ENCODE data around the gene TRIM46. TPM values are rescaled to one million over a fixed set of nuclear protein-coding genes. Genes with fewer than 3 reads are reported as not detected.

TRIM46 gene
- total RNA-seq, 1 donor from 2014 or later: 10.7 TPM

DNA sequence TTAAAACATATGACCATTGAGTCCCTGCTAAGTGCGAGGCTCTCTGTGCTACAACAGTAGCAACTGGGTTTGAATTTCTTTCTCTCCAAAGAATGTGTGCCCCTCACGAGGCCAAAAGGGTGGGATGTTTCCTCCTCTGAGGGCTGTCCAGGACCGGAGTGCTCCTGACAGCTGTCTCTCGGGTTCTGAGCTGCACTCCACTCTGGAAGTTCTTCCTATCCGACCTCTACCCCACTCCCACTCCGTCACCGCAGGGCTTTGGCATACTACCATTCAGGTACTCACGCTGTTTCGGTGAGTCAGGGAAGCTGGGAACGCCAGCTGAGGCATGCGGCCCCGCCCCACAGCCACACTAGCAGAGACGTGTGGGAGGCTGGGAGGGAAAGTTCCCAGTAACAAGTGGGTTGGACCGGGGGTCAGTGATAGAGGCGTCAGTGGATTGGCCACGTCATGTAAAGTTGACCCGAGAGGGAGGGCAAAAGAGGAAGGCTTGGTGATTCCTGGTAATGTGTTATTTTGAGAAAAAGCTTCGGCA lies 38.7 kb upstream of the TRIM46 start:
- Mint-ChIP-seq H3K9me3 (ENCODE audit: low read depth) (no peaks in the 10 kb centered on the region), H3K4me1 (ENCODE audit: low read depth) (peaks cover 63% of the 10 kb centered on the region), H3K4me3 (ENCODE audit: unreplicated experiment) (peak overlapping the region; percentile 100), H3K27me3 (ENCODE audit: low read depth) (no peaks in the 10 kb centered on the region), H3K36me3 (ENCODE audit: low read depth) (peaks cover 17% of the 10 kb centered on the region), H3K27ac (ENCODE audit: unreplicated experiment) (peak overlapping the region; percentile 98)
- TF ChIP-seq, protein P1, sequence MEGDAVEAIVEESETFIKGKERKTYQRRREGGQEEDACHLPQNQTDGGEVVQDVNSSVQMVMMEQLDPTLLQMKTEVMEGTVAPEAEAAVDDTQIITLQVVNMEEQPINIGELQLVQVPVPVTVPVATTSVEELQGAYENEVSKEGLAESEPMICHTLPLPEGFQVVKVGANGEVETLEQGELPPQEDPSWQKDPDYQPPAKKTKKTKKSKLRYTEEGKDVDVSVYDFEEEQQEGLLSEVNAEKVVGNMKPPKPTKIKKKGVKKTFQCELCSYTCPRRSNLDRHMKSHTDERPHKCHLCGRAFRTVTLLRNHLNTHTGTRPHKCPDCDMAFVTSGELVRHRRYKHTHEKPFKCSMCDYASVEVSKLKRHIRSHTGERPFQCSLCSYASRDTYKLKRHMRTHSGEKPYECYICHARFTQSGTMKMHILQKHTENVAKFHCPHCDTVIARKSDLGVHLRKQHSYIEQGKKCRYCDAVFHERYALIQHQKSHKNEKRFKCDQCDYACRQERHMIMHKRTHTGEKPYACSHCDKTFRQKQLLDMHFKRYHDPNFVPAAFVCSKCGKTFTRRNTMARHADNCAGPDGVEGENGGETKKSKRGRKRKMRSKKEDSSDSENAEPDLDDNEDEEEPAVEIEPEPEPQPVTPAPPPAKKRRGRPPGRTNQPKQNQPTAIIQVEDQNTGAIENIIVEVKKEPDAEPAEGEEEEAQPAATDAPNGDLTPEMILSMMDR (IDR thresholded peaks at IDR 0.05): no peak
- DNase-seq (ENCODE audit: low spot score): no peak

GRCh38 chr1:155135415-155136028 lies 38.1 kb upstream of the TRIM46 start, which contains the start of gene SLC50A1:
Gene SLC50A1 (plus strand): TSS chr1:155135852. CDS start chr1:155135912, 60 bp downstream.
- H3K9me3 Mint-ChIP-seq (ENCODE audit: low read depth): no peaks in the 10 kb centered on the region
- peaks cover 61% of the 10 kb centered on the region for H3K4me1 Mint-ChIP-seq (ENCODE audit: low read depth)
- no peaks in the 10 kb centered on the region for H3K27me3 Mint-ChIP-seq (ENCODE audit: low read depth)
- peak; percentile 99 for DNase-seq (ENCODE audit: low spot score)
- H3K27ac Mint-ChIP-seq (ENCODE audit: unreplicated experiment): peak within 1 kb of the TSS; percentile 98
- TF ChIP-seq, protein P1 (IDR thresholded peaks at IDR 0.05): peak; percentile 23
- H3K36me3 Mint-ChIP-seq (ENCODE audit: low read depth): peaks cover 17% of the 10 kb centered on the region
- peak within 1 kb of the TSS; percentile 100 for H3K4me3 Mint-ChIP-seq (ENCODE audit: unreplicated experiment)

DNA sequence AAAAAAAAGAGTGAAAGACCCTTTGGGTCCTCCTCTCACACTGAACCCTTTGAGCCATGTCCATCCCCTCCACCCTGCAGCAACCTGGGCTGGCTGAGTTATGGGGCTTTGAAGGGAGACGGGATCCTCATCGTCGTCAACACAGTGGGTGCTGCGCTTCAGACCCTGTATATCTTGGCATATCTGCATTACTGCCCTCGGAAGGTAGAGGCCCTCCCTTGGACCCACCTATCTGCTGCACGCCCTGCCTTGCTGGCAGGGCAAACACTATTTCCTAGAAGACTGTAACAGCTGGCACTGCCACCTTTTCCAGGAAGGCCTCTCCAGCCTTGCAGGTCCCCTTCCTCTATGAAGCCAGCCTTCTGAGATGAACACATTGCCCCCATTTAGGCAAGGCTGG lies 36.9 kb upstream of the TRIM46 start:
- H3K27ac Mint-ChIP-seq (ENCODE audit: unreplicated experiment): peak overlapping the region; percentile 98
- peaks cover 52% of the 10 kb centered on the region for H3K4me1 Mint-ChIP-seq (ENCODE audit: low read depth)
- TF ChIP-seq, protein P1 (IDR thresholded peaks at IDR 0.05): no peak
- no peaks in the 10 kb centered on the region for H3K9me3 Mint-ChIP-seq (ENCODE audit: low read depth)
- H3K36me3 Mint-ChIP-seq (ENCODE audit: low read depth): peaks cover 8% of the 10 kb centered on the region
- no peaks in the 10 kb centered on the region for H3K27me3 Mint-ChIP-seq (ENCODE audit: low read depth)
- no peak for DNase-seq (ENCODE audit: low spot score)
- peak overlapping the region; percentile 100 for H3K4me3 Mint-ChIP-seq (ENCODE audit: unreplicated experiment)

DNA sequence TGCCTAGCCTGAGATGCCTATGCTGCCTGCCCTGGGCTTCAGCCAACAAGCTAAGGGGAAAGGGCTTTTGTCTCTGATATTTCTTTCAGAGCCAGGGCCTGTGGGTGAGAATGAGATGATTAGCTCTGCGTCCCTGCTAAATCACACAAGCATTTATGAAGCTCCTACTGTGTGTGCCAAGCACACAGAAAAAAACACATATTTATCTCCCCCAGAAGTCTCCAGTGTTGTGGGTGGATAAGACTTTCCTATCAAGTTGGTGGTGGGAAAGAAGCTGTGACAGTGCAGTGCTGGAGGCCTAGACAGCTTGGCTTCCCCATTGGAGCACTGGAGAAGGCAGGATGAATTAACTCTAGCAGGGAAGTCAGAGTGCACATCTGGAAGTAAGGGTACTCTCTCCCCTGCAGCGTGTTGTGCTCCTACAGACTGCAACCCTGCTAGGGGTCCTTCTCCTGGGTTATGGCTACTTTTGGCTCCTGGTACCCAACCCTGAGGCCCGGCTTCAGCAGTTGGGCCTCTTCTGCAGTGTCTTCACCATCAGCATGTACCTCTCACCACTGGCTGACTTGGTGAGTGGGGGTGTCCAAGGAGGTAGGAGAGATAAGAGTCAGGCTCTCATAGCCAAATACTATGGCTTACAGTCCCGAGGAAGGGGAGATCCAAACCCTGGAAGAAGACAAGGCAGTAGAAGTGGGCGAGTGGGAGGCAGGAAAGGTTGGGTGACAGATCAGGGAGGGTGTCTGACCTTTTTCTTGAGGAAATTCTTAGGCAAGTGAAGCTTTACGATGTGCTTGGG lies 36.3 kb upstream of the TRIM46 start:
- TF ChIP-seq, protein P1 (IDR thresholded peaks at IDR 0.05): no peak
- H3K4me3 Mint-ChIP-seq (ENCODE audit: unreplicated experiment): peak overlapping the region; percentile 100
- H3K27ac Mint-ChIP-seq (ENCODE audit: unreplicated experiment): peak overlapping the region; percentile 98
- peaks cover 6% of the 10 kb centered on the region for H3K36me3 Mint-ChIP-seq (ENCODE audit: low read depth)
- peaks cover 49% of the 10 kb centered on the region for H3K4me1 Mint-ChIP-seq (ENCODE audit: low read depth)
- DNase-seq (ENCODE audit: low spot score): no peak
- H3K9me3 Mint-ChIP-seq (ENCODE audit: low read depth): no peaks in the 10 kb centered on the region
- no peaks in the 10 kb centered on the region for H3K27me3 Mint-ChIP-seq (ENCODE audit: low read depth)

- peak within 1 kb of the TSS; percentile 99 for H3K27ac Mint-ChIP-seq (ENCODE audit: unreplicated experiment)
- no peaks in the 10 kb centered on the region for H3K27me3 Mint-ChIP-seq (ENCODE audit: low read depth)
- no peaks in the 10 kb centered on the region for H3K9me3 Mint-ChIP-seq (ENCODE audit: low read depth)
- peaks cover 43% of the 10 kb centered on the region for H3K4me1 Mint-ChIP-seq (ENCODE audit: low read depth)
- TF ChIP-seq, protein P1 (IDR thresholded peaks at IDR 0.05): no peak
- peak within 1 kb of the TSS; percentile 99 for H3K4me3 Mint-ChIP-seq (ENCODE audit: unreplicated experiment)
- DNase-seq (ENCODE audit: low spot score): peak; percentile 96
- H3K36me3 Mint-ChIP-seq (ENCODE audit: low read depth): peaks cover 2% of the 10 kb centered on the region
These were observed 33.6 kb upstream of the TRIM46 start, which contains the start of gene DPM3 for GRCh38 chr1:155139895-155140629. Gene DPM3 (minus strand): TSS chr1:155140531. CDS start chr1:155140240, 291 bp downstream.
